HepG2 (cell line): ENCODE results near the gene PPP4C. TPM values are rescaled to one million over a fixed set of nuclear protein-coding genes. Genes with fewer than 3 reads are reported as not detected.

Experiments
- NBN ChIP-seq: fragments of 450-650 bp; conservative IDR thresholded peaks from 2 replicates; pipeline ENCODE4 v1.6.1; 2017
- ZBTB38 ChIP-seq: sonication (generic); formaldehyde crosslinking; IDR thresholded peaks from 2 replicates; pipeline ENCODE4 v1.5.1; 2020; ENCODE audit warnings: mild to moderate bottlenecking, missing genetic modification reagents
- ZFP36L2 ChIP-seq: sonication (generic); formaldehyde crosslinking; IDR thresholded peaks from 2 replicates; pipeline ENCODE4 v1.4.0; 2020; ENCODE audit warnings: missing genetic modification reagents
- ZSCAN30 ChIP-seq: sonication (generic); formaldehyde crosslinking; IDR thresholded peaks from 2 replicates; pipeline ENCODE4 v1.5.0; 2020; ENCODE audit warnings: mild to moderate bottlenecking, missing genetic modification reagents
- polyA plus RNA-seq, 8 experiments: library from polyadenylated mRNA; depleted of rRNA in 3 of 8; stranded (reverse) in 7 of 8; unstranded in 1 of 8; fragments of >200 nt; fragmentation: Illumina TruSeq in 4 of 8; extraction: Trizol in 4 of 8; gene quantifications; 2 replicates each; pipeline versions ENCODE4 v1.2.1 to v1.2.3, GENCODE V29; 2011 to 2016; ENCODE audit warnings: low read depth in 4 of 8, missing spikeins in 1 of 8, mixed read lengths in 1 of 8; ENCODE audit not compliant: insufficient read depth in 1 of 8
- total RNA-seq, 5 experiments: library from RNA; depleted of rRNA; stranded (reverse); fragments of >200 nt; fragmentation: Illumina TruSeq; extraction: Trizol; gene quantifications; 2 replicates each; pipeline ENCODE4 v1.2.3, GENCODE V29; 2016; ENCODE audit warnings: low read depth in 1 of 5
- TF ChIP-seq, protein P1 (sequence below): IDR thresholded peaks from 2 replicates; pipeline ENCODE4 v1.4.0; 2020; ENCODE audit warnings: mild to moderate bottlenecking, missing genetic modification reagents
- TF ChIP-seq, protein P2 (sequence below): IDR thresholded peaks from 2 replicates; pipeline ENCODE4 v1.6.1; 2012; ENCODE audit warnings: inconsistent platforms
- TF ChIP-seq, protein P3 (sequence below), 2 experiments: IDR thresholded peaks; 2 replicates each; pipeline ENCODE4 v1.6.1; 2011 to 2012; ENCODE audit warnings: low read length in 2 of 2, borderline replicate concordance in 1 of 2, low read depth in 1 of 2, mild to moderate bottlenecking in 1 of 2, moderate library complexity in 1 of 2
- TF ChIP-seq, protein P4 (sequence below): IDR thresholded peaks from 2 replicates; pipeline ENCODE4 v1.6.1; 2016; ENCODE audit warnings: missing compliant biosample characterization, missing genetic modification reagents, borderline replicate concordance
- TF ChIP-seq, protein P5 (sequence below): sonication (generic); formaldehyde crosslinking; IDR thresholded peaks from 2 replicates; pipeline ENCODE4 v1.9.0; 2021; ENCODE audit warnings: mild to moderate bottlenecking, missing genetic modification reagents

Gene PPP4C
- total and polyA plus RNA-seq, 2 of the 13 experiments (the other 11 are each of a cell fraction or from before 2014, with no cell fraction given) = 176 to 220 TPM

DNA sequence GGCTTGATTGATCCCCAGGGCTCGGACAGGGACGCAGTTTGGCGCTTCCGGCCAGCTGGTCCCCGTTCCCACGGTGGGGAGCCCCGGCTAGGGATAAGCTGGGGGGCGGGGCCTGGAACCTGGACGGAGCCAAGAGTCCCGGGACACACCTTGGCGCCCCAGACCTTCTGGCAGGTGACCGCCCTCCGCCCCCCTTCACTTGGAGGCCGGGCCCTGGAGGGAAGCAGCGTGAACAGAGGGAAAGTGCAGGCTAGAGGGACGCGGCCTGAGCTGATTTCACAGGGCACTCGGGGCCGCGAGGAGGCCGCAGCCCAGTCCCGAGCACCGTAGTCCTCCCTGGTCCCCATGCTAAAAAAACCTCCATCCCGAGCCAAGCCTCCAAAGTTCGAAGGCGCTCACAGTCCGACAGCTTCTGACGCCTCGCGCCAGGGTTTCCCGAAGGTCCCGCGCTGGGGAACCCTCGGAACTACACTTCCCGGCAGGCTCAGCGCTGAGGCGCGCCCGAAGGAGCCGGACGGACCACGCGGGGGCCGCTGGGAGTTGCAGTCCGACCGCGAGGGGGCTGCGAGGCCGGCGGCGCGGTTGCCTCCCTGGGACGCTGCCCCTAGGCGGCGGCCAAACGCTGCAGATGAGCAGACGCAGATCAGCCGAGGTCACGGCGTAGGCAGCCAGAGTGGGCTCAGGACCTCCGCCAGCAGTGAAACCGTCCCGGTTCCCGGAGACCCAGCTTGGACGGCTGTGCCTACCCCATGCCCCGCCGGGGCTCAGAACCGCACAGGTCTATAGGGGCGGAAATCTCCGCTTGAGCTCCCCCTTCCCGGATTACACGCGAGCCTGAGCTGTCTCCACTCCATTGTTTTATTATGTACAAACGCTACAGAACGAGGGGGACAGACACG lies 15.9 kb downstream of the PPP4C start, which contains the start of gene TBX6 (continued):
- TF ChIP-seq, protein P1, sequence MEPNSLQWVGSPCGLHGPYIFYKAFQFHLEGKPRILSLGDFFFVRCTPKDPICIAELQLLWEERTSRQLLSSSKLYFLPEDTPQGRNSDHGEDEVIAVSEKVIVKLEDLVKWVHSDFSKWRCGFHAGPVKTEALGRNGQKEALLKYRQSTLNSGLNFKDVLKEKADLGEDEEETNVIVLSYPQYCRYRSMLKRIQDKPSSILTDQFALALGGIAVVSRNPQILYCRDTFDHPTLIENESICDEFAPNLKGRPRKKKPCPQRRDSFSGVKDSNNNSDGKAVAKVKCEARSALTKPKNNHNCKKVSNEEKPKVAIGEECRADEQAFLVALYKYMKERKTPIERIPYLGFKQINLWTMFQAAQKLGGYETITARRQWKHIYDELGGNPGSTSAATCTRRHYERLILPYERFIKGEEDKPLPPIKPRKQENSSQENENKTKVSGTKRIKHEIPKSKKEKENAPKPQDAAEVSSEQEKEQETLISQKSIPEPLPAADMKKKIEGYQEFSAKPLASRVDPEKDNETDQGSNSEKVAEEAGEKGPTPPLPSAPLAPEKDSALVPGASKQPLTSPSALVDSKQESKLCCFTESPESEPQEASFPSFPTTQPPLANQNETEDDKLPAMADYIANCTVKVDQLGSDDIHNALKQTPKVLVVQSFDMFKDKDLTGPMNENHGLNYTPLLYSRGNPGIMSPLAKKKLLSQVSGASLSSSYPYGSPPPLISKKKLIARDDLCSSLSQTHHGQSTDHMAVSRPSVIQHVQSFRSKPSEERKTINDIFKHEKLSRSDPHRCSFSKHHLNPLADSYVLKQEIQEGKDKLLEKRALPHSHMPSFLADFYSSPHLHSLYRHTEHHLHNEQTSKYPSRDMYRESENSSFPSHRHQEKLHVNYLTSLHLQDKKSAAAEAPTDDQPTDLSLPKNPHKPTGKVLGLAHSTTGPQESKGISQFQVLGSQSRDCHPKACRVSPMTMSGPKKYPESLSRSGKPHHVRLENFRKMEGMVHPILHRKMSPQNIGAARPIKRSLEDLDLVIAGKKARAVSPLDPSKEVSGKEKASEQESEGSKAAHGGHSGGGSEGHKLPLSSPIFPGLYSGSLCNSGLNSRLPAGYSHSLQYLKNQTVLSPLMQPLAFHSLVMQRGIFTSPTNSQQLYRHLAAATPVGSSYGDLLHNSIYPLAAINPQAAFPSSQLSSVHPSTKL (CRISPR knock-in tag) = peak; percentile 25; the same call in 1 of the 2 replicates
- peak; percentile 81 for TF ChIP-seq ZBTB38 (CRISPR knock-in tag)
- TF ChIP-seq, protein P2, sequence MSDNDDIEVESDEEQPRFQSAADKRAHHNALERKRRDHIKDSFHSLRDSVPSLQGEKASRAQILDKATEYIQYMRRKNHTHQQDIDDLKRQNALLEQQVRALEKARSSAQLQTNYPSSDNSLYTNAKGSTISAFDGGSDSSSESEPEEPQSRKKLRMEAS = peak; percentile 77
- TF ChIP-seq ZSCAN30 (CRISPR knock-in tag) = no peak
- TF ChIP-seq, protein P3, sequence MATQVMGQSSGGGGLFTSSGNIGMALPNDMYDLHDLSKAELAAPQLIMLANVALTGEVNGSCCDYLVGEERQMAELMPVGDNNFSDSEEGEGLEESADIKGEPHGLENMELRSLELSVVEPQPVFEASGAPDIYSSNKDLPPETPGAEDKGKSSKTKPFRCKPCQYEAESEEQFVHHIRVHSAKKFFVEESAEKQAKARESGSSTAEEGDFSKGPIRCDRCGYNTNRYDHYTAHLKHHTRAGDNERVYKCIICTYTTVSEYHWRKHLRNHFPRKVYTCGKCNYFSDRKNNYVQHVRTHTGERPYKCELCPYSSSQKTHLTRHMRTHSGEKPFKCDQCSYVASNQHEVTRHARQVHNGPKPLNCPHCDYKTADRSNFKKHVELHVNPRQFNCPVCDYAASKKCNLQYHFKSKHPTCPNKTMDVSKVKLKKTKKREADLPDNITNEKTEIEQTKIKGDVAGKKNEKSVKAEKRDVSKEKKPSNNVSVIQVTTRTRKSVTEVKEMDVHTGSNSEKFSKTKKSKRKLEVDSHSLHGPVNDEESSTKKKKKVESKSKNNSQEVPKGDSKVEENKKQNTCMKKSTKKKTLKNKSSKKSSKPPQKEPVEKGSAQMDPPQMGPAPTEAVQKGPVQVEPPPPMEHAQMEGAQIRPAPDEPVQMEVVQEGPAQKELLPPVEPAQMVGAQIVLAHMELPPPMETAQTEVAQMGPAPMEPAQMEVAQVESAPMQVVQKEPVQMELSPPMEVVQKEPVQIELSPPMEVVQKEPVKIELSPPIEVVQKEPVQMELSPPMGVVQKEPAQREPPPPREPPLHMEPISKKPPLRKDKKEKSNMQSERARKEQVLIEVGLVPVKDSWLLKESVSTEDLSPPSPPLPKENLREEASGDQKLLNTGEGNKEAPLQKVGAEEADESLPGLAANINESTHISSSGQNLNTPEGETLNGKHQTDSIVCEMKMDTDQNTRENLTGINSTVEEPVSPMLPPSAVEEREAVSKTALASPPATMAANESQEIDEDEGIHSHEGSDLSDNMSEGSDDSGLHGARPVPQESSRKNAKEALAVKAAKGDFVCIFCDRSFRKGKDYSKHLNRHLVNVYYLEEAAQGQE (IDR thresholded peaks at IDR 0.05; ENCODE audit: borderline replicate concordance in 1 of 2, low read depth in 1 of 2, low read length in 2 of 2) = no peak
- TF ChIP-seq ZFP36L2 = no peak
- TF ChIP-seq, protein P4, sequence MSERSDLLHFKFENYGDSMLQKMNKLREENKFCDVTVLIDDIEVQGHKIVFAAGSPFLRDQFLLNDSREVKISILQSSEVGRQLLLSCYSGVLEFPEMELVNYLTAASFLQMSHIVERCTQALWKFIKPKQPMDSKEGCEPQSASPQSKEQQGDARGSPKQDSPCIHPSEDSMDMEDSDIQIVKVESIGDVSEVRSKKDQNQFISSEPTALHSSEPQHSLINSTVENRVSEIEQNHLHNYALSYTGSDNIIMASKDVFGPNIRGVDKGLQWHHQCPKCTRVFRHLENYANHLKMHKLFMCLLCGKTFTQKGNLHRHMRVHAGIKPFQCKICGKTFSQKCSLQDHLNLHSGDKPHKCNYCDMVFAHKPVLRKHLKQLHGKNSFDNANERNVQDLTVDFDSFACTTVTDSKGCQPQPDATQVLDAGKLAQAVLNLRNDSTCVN (CRISPR knock-in tag) = peak; percentile 86; the same call in 1 of the 2 replicates
- no peak for TF ChIP-seq NBN
- TF ChIP-seq, protein P5, sequence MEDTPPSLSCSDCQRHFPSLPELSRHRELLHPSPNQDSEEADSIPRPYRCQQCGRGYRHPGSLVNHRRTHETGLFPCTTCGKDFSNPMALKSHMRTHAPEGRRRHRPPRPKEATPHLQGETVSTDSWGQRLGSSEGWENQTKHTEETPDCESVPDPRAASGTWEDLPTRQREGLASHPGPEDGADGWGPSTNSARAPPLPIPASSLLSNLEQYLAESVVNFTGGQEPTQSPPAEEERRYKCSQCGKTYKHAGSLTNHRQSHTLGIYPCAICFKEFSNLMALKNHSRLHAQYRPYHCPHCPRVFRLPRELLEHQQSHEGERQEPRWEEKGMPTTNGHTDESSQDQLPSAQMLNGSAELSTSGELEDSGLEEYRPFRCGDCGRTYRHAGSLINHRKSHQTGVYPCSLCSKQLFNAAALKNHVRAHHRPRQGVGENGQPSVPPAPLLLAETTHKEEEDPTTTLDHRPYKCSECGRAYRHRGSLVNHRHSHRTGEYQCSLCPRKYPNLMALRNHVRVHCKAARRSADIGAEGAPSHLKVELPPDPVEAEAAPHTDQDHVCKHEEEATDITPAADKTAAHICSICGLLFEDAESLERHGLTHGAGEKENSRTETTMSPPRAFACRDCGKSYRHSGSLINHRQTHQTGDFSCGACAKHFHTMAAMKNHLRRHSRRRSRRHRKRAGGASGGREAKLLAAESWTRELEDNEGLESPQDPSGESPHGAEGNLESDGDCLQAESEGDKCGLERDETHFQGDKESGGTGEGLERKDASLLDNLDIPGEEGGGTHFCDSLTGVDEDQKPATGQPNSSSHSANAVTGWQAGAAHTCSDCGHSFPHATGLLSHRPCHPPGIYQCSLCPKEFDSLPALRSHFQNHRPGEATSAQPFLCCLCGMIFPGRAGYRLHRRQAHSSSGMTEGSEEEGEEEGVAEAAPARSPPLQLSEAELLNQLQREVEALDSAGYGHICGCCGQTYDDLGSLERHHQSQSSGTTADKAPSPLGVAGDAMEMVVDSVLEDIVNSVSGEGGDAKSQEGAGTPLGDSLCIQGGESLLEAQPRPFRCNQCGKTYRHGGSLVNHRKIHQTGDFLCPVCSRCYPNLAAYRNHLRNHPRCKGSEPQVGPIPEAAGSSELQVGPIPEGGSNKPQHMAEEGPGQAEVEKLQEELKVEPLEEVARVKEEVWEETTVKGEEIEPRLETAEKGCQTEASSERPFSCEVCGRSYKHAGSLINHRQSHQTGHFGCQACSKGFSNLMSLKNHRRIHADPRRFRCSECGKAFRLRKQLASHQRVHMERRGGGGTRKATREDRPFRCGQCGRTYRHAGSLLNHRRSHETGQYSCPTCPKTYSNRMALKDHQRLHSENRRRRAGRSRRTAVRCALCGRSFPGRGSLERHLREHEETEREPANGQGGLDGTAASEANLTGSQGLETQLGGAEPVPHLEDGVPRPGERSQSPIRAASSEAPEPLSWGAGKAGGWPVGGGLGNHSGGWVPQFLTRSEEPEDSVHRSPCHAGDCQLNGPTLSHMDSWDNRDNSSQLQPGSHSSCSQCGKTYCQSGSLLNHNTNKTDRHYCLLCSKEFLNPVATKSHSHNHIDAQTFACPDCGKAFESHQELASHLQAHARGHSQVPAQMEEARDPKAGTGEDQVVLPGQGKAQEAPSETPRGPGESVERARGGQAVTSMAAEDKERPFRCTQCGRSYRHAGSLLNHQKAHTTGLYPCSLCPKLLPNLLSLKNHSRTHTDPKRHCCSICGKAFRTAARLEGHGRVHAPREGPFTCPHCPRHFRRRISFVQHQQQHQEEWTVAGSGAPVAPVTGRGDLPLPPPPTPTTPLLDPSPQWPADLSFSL (CRISPR knock-in tag) = no peak
